Amniotic stem cell (primary cell): ENCODE data around the gene TSHR.
"Not testable (repeated sequence)": the region's sequence is repeated elsewhere in the genome, so short reads cannot be mapped to it uniquely, and the experiment has no call there.

Experiments used
- DNase-seq: peaks from one replicate; lab custom pipeline; 2025; lab: John Stamatoyannopoulos, UW

The TSHR gene

GRCh38 chr14:81068176-81068782, 112.9 kb downstream of the TSHR start:
- DNase-seq, result no peak

DNA sequence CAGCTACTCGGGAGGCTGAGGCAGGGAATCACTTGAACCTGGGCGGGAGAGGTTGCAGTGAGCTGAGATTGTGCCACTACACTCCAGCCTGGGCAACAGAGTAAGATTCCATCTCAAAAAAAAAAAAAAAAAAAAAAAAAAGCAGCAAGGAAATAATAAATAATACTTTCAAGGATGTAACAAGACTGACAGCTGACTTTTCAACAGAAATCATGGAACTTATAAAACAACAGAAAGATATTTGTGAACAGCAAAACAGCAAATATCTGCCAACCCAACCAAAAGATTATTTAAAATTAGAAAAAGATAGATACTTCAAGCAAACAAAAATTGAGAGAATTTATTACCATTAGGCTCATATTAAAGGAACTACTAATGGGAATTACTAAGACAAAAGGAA, 115.1 kb downstream of the TSHR start:
- no peak for DNase-seq

DNA sequence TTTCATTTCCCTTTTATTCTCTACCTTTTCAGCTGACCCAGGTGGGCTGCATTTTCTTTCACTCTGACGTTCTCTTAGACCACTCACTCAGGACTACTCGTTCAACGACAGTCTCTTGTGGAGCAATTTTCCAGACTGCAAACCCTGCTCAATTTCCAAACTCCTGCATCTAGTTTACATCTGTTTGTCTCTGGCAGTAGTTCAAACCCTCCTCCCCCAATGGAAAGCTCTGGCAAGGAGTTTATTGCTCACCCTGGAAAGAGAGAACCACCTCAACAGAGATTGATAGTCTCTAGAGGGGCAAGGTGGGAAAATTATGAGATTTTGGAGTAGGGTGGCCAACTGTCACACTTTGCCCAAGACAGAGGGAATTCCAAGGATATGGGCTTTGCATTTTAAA, 130.2 kb downstream of the TSHR start:
- DNase-seq, result no peak

GRCh38 chr14:81087230-81087629, 131.8 kb downstream of the TSHR start:
- no peak for DNase-seq

DNA sequence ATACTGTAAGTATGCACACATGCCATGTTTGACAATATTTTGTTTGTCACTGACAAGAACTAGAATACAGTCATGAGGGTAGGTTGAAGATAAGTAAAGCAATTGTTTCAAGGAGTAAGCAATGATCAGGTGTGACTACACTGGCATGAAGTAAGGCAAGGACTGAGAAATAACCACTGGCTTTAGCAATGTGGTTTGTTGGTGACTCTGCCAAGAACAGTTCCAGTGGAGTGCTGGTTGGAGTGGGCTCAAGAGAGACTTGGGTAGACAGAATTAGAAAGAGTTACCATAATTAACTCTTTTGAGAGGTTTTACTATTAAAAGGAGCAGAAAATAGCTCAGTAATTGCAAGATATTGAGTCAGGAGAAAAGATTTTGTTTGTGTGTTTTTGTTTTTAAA, 135.7 kb downstream of the TSHR start:
- DNase-seq, result no peak

GRCh38 chr14:81091660-81092059, 136.2 kb downstream of the TSHR start:
- DNase-seq, result no peak

- DNase-seq, result no peak
These were observed 138.2 kb downstream of the TSHR start for GRCh38 chr14:81093651-81094050.

GRCh38 chr14:81095539-81095938, 140.1 kb downstream of the TSHR start:
- no peak for DNase-seq

DNA sequence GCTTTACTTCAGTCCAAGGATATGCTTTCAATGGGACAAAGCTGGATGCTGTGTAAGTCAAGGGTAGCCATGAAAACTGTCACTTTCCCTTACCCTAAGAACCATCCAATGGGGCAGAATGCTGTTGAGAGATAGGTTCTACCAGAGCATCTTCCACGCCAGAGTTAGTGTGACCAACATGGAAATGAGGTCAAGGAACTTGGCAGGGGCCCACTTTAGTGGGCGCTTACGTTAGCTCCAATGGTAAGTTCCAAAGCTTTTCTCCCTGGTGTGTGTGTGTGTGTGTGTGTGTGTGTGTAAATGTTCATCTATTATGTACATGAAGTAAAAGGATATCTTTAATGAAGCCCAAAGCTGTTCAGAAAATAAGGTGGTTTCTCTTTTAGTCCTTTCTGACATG, 141.2 kb downstream of the TSHR start:
- no peak for DNase-seq

- no peak for DNase-seq
These were observed 146.8 kb downstream of the TSHR start for GRCh38 chr14:81102217-81102616.

GRCh38 chr14:81103443-81103842, 148.0 kb downstream of the TSHR start:
- no peak for DNase-seq

GRCh38 chr14:81105378-81105777, 150.0 kb downstream of the TSHR start:
- DNase-seq, result no peak

DNA sequence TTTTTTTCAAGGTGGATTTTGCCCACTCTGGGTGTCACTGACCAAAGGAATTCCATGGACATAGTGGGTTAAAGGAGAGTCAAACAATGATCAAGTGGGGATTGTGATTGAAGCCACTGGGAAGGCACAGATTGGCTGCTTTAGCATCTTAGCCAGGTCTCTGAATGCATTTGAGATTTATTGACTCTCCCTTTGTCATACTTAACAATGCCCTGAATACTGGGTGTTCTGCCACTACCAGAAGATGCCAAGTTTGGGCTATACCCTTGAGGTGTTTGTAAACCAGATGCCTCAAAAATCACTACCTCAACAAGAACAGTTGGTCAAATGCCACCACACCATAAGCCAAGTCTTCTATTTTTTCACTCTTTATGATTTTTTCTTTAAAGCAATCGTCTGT, 150.5 kb downstream of the TSHR start:
- DNase-seq, result no peak

GRCh38 chr14:81110186-81110585, 154.8 kb downstream of the TSHR start:
- no peak for DNase-seq

- DNase-seq, result no peak
These were observed 157.8 kb downstream of the TSHR start for GRCh38 chr14:81113176-81113575.

DNA sequence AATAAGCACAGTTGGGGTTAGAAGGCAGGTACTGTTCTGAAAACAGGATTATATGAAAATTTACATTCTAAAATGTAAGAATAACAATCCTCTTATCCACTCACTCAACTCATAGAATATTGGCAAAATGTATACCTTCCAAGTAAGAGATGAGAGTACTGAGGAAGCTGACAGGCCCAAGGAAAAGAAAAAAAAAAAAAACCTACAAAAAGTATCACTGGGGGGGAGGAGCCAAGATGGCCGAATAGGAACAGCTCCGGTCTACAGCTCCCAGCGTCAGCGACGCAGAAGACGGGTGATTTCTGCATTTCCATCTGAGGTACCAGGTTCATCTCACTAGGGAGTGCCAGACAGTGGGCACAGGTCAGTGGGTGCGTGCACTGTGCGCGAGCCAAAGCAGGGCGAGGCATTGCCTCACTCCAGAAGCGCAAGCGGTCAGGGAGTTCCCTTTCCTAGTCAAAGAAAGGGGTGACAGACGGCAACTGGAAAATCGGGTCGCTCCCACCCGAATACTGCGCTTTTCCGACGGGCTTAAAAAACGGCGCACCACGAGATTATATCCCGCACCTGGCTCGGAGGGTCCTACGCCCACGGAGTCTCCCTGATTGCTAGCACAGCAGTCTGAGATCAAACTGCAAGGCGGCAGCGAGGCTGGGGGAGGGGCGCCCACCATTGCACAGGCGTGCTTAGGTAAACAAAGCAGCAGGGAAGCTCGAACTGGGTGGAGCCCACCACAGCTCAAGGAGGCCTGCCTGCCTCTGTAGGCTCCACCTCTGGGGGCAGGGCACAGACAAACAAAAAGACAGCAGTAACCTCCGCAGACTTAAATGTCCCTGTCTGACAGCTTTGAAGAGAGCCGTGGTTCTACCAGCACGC, 158.8 kb downstream of the TSHR start:
- not testable (repeated sequence) for DNase-seq

GRCh38 chr14:81120501-81120900, 165.1 kb downstream of the TSHR start:
- DNase-seq, result no peak

DNA sequence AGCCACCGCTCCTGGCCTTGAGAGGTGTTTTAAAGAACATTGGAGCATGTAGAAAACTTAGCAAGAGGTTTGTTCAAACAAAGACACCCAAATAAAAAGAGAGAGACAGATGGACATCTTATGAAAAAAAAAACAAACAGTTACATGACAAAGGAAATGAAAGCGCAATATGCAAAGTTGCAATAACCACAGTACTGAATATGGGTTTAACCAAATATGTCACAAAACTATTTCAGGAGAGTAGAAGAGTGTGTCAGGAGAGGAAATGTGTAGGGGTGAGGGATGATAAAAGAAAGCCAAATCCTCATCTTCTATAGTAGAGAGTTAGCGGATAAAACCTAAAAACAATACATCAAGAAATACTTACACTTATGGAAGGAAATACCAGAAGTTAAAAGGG, 166.9 kb downstream of the TSHR start:
- DNase-seq, result no peak

DNA sequence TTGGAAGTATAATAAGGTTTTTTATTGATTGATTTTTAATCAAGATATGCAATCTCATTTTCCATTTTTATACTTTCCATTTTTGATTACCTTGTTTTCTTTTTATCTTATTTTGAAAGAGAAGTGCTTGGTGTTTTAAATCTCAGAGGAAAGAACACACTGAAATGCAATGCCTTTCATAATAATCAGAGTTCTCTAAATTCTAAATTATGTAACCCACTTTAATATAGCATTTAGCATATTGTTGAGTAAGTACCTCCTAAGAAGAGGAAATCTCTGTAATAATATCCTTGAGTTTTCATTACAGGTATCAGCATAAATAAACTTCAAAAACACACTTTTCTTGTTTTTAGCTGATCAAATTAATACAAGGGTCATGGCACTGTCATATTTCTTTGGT, 168.4 kb downstream of the TSHR start:
- DNase-seq, result no peak

GRCh38 chr14:81125536-81125935, 170.1 kb downstream of the TSHR start:
- no peak for DNase-seq

DNA sequence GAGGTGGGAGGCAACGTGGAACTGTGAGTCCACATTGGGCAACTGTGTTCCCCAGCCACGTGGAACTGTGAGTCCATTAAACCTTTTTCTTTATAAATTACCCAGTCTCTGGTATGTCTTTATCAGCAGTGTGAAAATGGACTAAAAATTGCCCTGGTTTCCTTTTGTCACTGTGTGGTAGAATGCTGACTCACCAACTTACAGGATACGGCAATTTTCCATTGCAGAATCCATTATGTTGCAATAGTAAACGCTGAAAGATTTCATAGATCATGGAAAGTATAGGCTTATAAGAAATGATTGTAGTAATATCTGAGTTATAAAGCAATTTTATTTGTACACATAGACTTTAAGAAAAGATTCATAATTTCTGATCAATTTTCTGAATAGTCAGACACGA, 172.4 kb downstream of the TSHR start:
- no peak for DNase-seq

DNA sequence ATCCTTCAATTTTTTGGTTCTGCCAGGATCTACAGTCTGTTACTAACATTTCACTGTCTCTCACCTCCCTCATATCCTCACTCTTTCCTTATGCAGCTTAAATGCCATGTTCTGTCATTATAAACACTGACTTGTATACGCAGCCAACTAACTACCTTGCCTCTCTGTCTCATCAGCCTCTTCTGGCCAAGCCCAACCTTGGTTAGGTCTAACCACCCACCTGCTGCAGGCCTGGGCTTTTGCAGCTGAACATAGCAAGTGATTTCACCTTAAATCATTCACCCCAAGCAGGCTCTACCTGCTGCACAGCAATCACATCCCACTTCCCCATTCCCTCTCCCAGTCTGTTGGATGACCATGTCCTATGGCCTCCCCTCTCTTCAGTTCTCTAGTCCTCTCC, 173.8 kb downstream of the TSHR start:
- no peak for DNase-seq

GRCh38 chr14:81132468-81132867, 177.0 kb downstream of the TSHR start:
- no peak for DNase-seq

DNA sequence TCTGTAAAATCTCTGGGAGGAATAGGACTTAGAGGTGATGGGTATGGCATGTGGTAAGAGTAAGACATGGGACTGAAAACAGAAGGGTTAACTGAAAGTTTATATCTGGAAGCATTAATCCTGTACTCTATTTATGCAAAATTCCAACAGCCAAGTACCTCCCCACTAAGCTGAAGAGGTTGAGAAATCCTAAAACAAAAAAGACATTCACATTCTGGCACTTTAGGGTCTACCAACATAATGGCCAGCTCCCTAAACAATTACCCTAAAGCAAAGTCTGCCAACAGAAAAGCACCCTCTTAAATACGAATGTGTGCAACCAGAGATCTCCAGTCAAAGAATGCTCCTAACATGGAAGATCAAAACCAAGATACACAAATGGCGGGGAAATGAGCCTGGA, 178.0 kb downstream of the TSHR start:
- no peak for DNase-seq
